GM12864 (cell line): ENCODE results near the gene ZC3H13.

Source experiments
- DNase-seq: peaks from one replicate; pipeline ENCODE4 v3.0.0-alpha.2; 2011; ENCODE audit warnings: low read depth
- H3K4me3 ChIP-seq: 2 replicates; pipeline ENCODE4 v1.5.1; 2011; ENCODE audit warnings: mild to moderate bottlenecking, low read depth, low read length, control low read depth
- CTCF ChIP-seq: IDR thresholded peaks from 2 replicates; pipeline ENCODE4 v1.5.1; 2011; ENCODE audit warnings: low read depth, mild to moderate bottlenecking, moderate library complexity, low read length, control low read depth, inconsistent platforms; ENCODE audit errors: missing control alignments

ZC3H13 gene

GRCh38 chr13:46052319-46053161, at the start of gene ZC3H13:
Gene ZC3H13 (minus strand): TSS chr13:46052746. CDS start chr13:46045507, 7,239 bp downstream.
- H3K4me3 ChIP-seq, result peak within 1 kb of the TSS; percentile 98
- peak; percentile 45 for TF ChIP-seq CTCF
- peak; percentile 91 for DNase-seq

GRCh38 chr13:46102255-46102605, 49.7 kb upstream of the ZC3H13 start:
- DNase-seq, result no peak
- TF ChIP-seq CTCF, result no peak
- H3K4me3 ChIP-seq, result no peak overlapping the region

GRCh38 chr13:46101484-46102254, 49.1 kb upstream of the ZC3H13 start:
- no peak for DNase-seq
- no peak for TF ChIP-seq CTCF
- no peak overlapping the region for H3K4me3 ChIP-seq

- H3K4me3 ChIP-seq, result no peak overlapping the region
- DNase-seq, result no peak
- TF ChIP-seq CTCF, result no peak
Observed at GRCh38 chr13:46101002-46101401, 48.5 kb upstream of the ZC3H13 start.

- no peak for TF ChIP-seq CTCF
- DNase-seq, result no peak
- H3K4me3 ChIP-seq, result no peak overlapping the region
Observed at GRCh38 chr13:46100191-46100815, 47.8 kb upstream of the ZC3H13 start.

GRCh38 chr13:46097663-46098062, 45.1 kb upstream of the ZC3H13 start:
- H3K4me3 ChIP-seq, result no peak overlapping the region
- no peak for DNase-seq
- no peak for TF ChIP-seq CTCF
